PC-3 (cell line): ENCODE results near the gene PTF1A. TPM values are rescaled to one million over a fixed set of nuclear protein-coding genes. Genes with fewer than 3 reads are reported as not detected.
A peak's percentile ranks its signal among the peaks of the same experiment; 100 is the strongest.

Source experiments
- ATAC-seq: fragments of 200-7000 bp; cut with Tn5 transposase; 2 replicates; pipeline ENCODE4 v1.9.1; 2020; ENCODE audit warnings: mild to moderate bottlenecking, moderate library complexity
- BruUV-seq: library from RNA; stranded (reverse); fragments of 400-500 nt; replicated peaks from 2 replicates; lab custom pipeline; 2021; lab: Mats Ljungman, UMichigan
- CTCF ChIA-PET: fragments of 300-600 bp; sonication (Branson Sonifier 250); formaldehyde crosslinking; loops from one replicate; lab custom pipeline; 2022; ENCODE audit warnings: antibody characterized with exemption; lab: Charles Lee
- POLR2A ChIA-PET: fragments of 300-600 bp; sonication (Branson Sonifier 250); formaldehyde crosslinking; loops from one replicate; lab custom pipeline; 2022; ENCODE audit warnings: antibody characterized with exemption; ENCODE audit not compliant: unreplicated experiment; lab: Charles Lee
- DNase-seq: peaks from one replicate; pipeline ENCODE4 v3.0.0-alpha.2; 2015
- H2AFZ ChIP-seq: fragments of 300-600 bp; sonication (generic); 2 replicates; pipeline ENCODE4 v1.6.0; 2016; ENCODE audit warnings: antibody characterized with exemption, low read length
- H3F3A ChIP-seq: fragments of 300-600 bp; sonication (generic); one replicate; pipeline ENCODE4 v1.6.0; 2017; ENCODE audit warnings: antibody characterized with exemption, low read length, control low read depth, mild to moderate bottlenecking; ENCODE audit not compliant: unreplicated experiment
- H3K27ac ChIP-seq: fragments of 300-600 bp; sonication (generic); 2 replicates; pipeline ENCODE4 v1.5.1; 2016; ENCODE audit warnings: mild to moderate bottlenecking, low read length
- H3K27me3 ChIP-seq: fragments of 300-600 bp; sonication (generic); 2 replicates; pipeline ENCODE4 v1.6.1; 2016; ENCODE audit warnings: low read length, mixed read lengths
- H3K36me3 ChIP-seq: fragments of 300-600 bp; sonication (generic); 2 replicates; pipeline ENCODE4 v1.6.1; 2016; ENCODE audit warnings: low read depth, mixed run types, low read length, mixed read lengths
- H3K4me1 ChIP-seq: fragments of 300-600 bp; sonication (generic); 2 replicates; pipeline ENCODE4 v1.5.1; 2016; ENCODE audit warnings: low read length; ENCODE audit not compliant: insufficient read depth
- H3K4me2 ChIP-seq: fragments of 300-600 bp; sonication (generic); 2 replicates; pipeline ENCODE4 v1.6.0; 2016; ENCODE audit warnings: low read length
- H3K4me3 ChIP-seq: fragments of 300-600 bp; sonication (generic); 2 replicates; pipeline ENCODE4 v1.5.1; 2016; ENCODE audit warnings: mild to moderate bottlenecking, low read length, mixed read lengths
- H3K79me2 ChIP-seq: fragments of 300-600 bp; sonication (generic); 2 replicates; pipeline ENCODE4 v1.6.1; 2017; ENCODE audit warnings: low read length, mixed read lengths
- H3K9ac ChIP-seq: fragments of 300-600 bp; sonication (generic); 2 replicates; pipeline ENCODE4 v1.6.0; 2016; ENCODE audit warnings: mild to moderate bottlenecking, low read length
- H3K9me2 ChIP-seq: fragments of 300-600 bp; sonication (generic); replicated peaks from 2 replicates; pipeline ENCODE4 v1.6.1; 2016; ENCODE audit warnings: mixed run types, low read length, mixed read lengths
- H3K9me3 ChIP-seq: fragments of 300-600 bp; sonication (generic); 2 replicates; pipeline ENCODE4 v1.6.1; 2016; ENCODE audit warnings: low read length, mixed read lengths
- H4K20me1 ChIP-seq: fragments of 300-600 bp; sonication (generic); 2 replicates; pipeline ENCODE4 v1.6.1; 2016; ENCODE audit warnings: low read length, mixed read lengths
- EZH2 ChIP-seq: fragments of 300-600 bp; sonication (generic); IDR thresholded peaks from one replicate; pipeline ENCODE4 v1.6.1; 2017; ENCODE audit warnings: antibody characterized with exemption, mild to moderate bottlenecking, low read length; ENCODE audit not compliant: unreplicated experiment
- EZH2phosphoT487 ChIP-seq: fragments of 300-600 bp; sonication (generic); IDR thresholded peaks from 2 replicates; pipeline ENCODE4 v1.6.1; 2018; ENCODE audit warnings: mild to moderate bottlenecking, antibody characterized with exemption, low read length, borderline replicate concordance
- intact Hi-C: fragments of 100-400 bp; cut with micrococcal nuclease; formaldehyde crosslinking; loops from 2 replicates; pipeline ENCODE4 v1.9.0; 2023
- total RNA-seq: library from RNA; depleted of rRNA; stranded (reverse); fragments of >200 nt; gene quantifications from 2 replicates; pipeline ENCODE4 v1.2.3, GENCODE V29; 2014
- TF ChIP-seq, protein P1 (sequence below): fragments of 300-600 bp; sonication (generic); conservative IDR thresholded peaks from 2 replicates; pipeline ENCODE4 v1.5.1; 2017; ENCODE audit warnings: antibody characterized with exemption, low read depth, mild to moderate bottlenecking, low read length

Gene PTF1A
- total RNA-seq, 1 experiment from 2014 or later, result not detected

DNA sequence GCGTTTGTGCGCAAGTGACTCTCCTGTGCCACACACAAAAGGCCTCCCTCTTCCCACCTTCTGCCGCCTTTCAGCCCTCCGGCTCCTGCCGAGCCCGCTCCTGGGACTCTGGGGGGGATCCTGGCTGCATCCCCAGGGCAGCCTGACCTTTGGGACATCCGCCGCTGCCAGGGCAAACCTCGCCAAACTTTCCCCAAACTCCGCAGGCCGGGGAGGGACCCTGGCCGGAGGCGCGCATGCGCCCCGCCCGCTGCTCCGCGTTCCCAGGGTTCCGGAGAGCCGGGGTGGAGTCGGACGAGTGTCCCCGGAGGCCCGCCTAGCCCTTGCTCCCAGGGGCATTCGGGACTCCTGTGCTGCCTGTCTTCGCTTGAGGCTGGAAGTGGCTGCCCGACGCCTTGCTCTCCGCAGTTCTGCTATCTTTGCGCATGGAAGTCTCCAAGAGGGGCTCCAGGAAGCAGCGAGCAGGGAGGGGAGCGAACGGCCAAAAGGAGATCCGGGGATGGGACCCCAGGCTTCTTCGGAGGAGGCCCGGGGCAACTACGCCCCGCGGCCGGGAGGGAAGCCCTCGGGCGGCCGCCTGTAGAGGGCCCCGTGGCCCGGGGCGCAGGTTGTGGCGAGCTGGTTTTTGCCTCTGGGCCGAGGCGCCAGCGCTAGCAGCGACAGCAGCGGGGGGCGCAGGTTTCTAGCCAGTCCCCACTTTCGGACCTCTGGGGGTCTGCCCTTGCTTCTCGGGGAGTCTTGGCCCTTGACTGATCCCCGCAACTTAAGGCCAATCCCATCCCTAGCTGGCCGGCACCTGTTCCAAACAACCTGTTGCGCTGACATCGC, 7.0 kb downstream of the PTF1A start:
- CTCF ChIA-PET, result no interaction called here
- intact Hi-C loops, result no loop called here
- H3K9me2 ChIP-seq, result no peaks in the 10 kb centered on the region
- DNase-seq (no peak), ATAC-seq (no peak)
- no peak overlapping the region for H3K4me3 ChIP-seq
- no TSS peak for BruUV-seq
- no peaks in the 10 kb centered on the region for H3K4me1 ChIP-seq
- peaks cover 80% of the 10 kb centered on the region for H3K27me3 ChIP-seq
- no peaks in the 10 kb centered on the region for H3F3A ChIP-seq
- no peaks in the 10 kb centered on the region for H3K9me3 ChIP-seq
- H3K9ac ChIP-seq, result no peak overlapping the region
- no peaks in the 10 kb centered on the region for H4K20me1 ChIP-seq
- no peak overlapping the region for H3K27ac ChIP-seq
- TF ChIP-seq, protein P1, sequence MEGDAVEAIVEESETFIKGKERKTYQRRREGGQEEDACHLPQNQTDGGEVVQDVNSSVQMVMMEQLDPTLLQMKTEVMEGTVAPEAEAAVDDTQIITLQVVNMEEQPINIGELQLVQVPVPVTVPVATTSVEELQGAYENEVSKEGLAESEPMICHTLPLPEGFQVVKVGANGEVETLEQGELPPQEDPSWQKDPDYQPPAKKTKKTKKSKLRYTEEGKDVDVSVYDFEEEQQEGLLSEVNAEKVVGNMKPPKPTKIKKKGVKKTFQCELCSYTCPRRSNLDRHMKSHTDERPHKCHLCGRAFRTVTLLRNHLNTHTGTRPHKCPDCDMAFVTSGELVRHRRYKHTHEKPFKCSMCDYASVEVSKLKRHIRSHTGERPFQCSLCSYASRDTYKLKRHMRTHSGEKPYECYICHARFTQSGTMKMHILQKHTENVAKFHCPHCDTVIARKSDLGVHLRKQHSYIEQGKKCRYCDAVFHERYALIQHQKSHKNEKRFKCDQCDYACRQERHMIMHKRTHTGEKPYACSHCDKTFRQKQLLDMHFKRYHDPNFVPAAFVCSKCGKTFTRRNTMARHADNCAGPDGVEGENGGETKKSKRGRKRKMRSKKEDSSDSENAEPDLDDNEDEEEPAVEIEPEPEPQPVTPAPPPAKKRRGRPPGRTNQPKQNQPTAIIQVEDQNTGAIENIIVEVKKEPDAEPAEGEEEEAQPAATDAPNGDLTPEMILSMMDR, result no peak
- no peak for TF ChIP-seq EZH2
- no peak for TF ChIP-seq EZH2phosphoT487
- POLR2A ChIA-PET, result no interaction called here
- H3K4me2 ChIP-seq, result peak overlapping the region; percentile 13; the same call in 1 of the 2 replicates
- no peaks in the 10 kb centered on the region for H3K36me3 ChIP-seq
- H2AFZ ChIP-seq, result no peak overlapping the region
- no peaks in the 10 kb centered on the region for H3K79me2 ChIP-seq

DNA sequence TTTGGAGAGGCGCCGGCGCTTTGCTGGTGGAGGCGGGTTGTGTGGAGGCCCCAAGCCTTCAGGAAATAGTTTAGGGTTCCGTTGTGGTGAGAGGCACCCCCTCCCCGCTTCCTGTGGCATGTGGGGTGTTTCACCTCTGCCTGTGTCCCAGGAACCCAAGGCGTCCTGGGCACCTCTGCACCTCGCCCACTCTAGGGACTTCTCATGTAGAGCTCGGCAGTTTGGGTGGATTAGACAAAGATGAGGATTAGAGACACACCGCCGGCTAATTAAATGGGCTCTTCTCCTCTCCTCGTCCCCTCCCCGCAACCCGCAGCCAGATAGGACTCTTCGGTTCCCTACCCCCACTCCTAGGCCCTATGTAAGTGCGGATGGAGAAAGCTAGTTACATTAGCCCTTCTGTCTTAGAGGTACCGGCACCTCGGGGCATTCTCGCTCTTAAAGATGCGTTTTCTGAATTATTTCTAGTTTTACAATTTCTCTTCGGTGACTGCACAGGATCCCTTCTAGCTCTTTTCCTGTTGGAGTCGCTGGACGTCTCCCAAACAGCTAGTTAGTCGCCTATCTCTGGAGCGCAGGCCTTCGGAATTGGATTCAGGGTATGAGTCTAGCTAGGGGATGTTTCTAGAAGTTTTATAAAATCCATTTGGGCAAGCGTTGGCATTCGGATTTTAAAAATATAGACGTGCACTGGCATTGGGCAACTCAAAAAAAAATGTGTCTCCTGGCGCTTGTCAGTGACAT, 7.8 kb downstream of the PTF1A start:
- Histone ChIP-seq H3K4me3 (no peak overlapping the region), H3F3A (no peaks in the 10 kb centered on the region), H3K4me1 (no peaks in the 10 kb centered on the region), H3K79me2 (no peaks in the 10 kb centered on the region), H4K20me1 (no peaks in the 10 kb centered on the region), H3K9me3 (no peaks in the 10 kb centered on the region), H3K27me3 (peaks cover 88% of the 10 kb centered on the region), H3K9me2 (no peaks in the 10 kb centered on the region), H3K36me3 (no peaks in the 10 kb centered on the region), H3K4me2 (no peak overlapping the region), H3K27ac (no peak overlapping the region), H3K9ac (no peak overlapping the region), H2AFZ (no peak overlapping the region)
- no peak for TF ChIP-seq EZH2phosphoT487
- TF ChIP-seq EZH2, result no peak
- TF ChIP-seq, protein P1, result no peak
- ATAC-seq, result no peak
- ChIA-PET CTCF (no interaction called here), POLR2A (no interaction called here)
- no peak for DNase-seq
- intact Hi-C loops, result no loop called here
- BruUV-seq, result no TSS peak
